Spinal cord (tissue), 10 donors: Measurements from ENCODE around the gene AFF1. TPM values are rescaled to one million over a fixed set of nuclear protein-coding genes. Genes with fewer than 3 reads are reported as not detected.

Experiments
- DNase-seq, 6 donors: peaks; one replicate each; pipeline versions ENCODE4 v3.0.0 to v3.0.0-alpha.2; 2013 to 2015; ENCODE audit warnings: low spot score in 6 of 6, low read depth in 4 of 6
- H3K27ac ChIP-seq: one replicate; pipeline ENCODE4 v1.5.1; 2013; ENCODE audit warnings: low read depth, low read length, control low read depth
- H3K27me3 ChIP-seq: one replicate; pipeline ENCODE4 v1.6.1; 2013; ENCODE audit warnings: low read length; ENCODE audit not compliant: control insufficient read depth, insufficient read depth
- H3K36me3 ChIP-seq: one replicate; pipeline ENCODE4 v1.6.1; 2013; ENCODE audit warnings: low read length; ENCODE audit not compliant: control insufficient read depth, insufficient read depth
- H3K4me1 ChIP-seq: one replicate; pipeline ENCODE4 v1.6.1; 2013; ENCODE audit warnings: low read length; ENCODE audit not compliant: control insufficient read depth, insufficient read depth
- H3K4me3 ChIP-seq: one replicate; pipeline ENCODE4 v1.5.1; 2013; ENCODE audit warnings: low read depth, low read length, control low read depth
- H3K9me3 ChIP-seq: one replicate; pipeline ENCODE4 v1.6.1; 2013; ENCODE audit warnings: low read length; ENCODE audit not compliant: control insufficient read depth, insufficient read depth
- WGBS: methylation state at CpG from one replicate; pipeline ENCODE4 v1.1.5; 2013; ENCODE audit warnings: missing lambda C conversion rate; ENCODE audit not compliant: insufficient coverage; 5-methylcytosine and 5-hydroxymethylcytosine counted together
- long read RNA-seq, 4 donors: transcript quantifications; one replicate each; lab custom pipeline, GENCODE V29; 2026
- polyA plus RNA-seq, 2 donors: library from polyadenylated mRNA; unstranded; fragments of 120-200 nt; gene quantifications; one replicate each; pipeline ENCODE4 v1.2.1, GENCODE V29; 2013; ENCODE audit not compliant: insufficient read length in 2 of 2
- total RNA-seq, 2 donors: library from RNA; depleted of rRNA in 1 of 2; stranded (reverse); fragments of 120-200 nt in 1 of 2; fragments of >200 nt in 1 of 2; gene quantifications; one replicate each; pipeline versions ENCODE4 v1.2.3 to v1.2.4, GENCODE V29; 2013 to 2014
- donor health status: healthy.

The AFF1 gene, protein sequence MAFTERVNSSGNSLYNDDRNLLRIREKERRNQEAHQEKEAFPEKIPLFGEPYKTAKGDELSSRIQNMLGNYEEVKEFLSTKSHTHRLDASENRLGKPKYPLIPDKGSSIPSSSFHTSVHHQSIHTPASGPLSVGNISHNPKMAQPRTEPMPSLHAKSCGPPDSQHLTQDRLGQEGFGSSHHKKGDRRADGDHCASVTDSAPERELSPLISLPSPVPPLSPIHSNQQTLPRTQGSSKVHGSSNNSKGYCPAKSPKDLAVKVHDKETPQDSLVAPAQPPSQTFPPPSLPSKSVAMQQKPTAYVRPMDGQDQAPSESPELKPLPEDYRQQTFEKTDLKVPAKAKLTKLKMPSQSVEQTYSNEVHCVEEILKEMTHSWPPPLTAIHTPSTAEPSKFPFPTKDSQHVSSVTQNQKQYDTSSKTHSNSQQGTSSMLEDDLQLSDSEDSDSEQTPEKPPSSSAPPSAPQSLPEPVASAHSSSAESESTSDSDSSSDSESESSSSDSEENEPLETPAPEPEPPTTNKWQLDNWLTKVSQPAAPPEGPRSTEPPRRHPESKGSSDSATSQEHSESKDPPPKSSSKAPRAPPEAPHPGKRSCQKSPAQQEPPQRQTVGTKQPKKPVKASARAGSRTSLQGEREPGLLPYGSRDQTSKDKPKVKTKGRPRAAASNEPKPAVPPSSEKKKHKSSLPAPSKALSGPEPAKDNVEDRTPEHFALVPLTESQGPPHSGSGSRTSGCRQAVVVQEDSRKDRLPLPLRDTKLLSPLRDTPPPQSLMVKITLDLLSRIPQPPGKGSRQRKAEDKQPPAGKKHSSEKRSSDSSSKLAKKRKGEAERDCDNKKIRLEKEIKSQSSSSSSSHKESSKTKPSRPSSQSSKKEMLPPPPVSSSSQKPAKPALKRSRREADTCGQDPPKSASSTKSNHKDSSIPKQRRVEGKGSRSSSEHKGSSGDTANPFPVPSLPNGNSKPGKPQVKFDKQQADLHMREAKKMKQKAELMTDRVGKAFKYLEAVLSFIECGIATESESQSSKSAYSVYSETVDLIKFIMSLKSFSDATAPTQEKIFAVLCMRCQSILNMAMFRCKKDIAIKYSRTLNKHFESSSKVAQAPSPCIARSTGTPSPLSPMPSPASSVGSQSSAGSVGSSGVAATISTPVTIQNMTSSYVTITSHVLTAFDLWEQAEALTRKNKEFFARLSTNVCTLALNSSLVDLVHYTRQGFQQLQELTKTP
- total RNA-seq (10 to 100 TPM; 22.5 to 24.6 TPM), polyA plus RNA-seq (10 to 100 TPM; 14.2 to 14.3 TPM)
- long read RNA-seq, donor 1, partial matches to known transcripts = 0 of 1 reads
- long read RNA-seq, donor 1, other reads (novel, unspliced or antisense) = 0 of 1 reads
- long read RNA-seq, donor 2, partial matches to known transcripts = 0 of 1 reads
- long read RNA-seq, donor 2, other reads (novel, unspliced or antisense) = 0 of 1 reads
- long read RNA-seq, donor 3 = 0 reads
- long read RNA-seq, donor 4 = 0 reads

DNA sequence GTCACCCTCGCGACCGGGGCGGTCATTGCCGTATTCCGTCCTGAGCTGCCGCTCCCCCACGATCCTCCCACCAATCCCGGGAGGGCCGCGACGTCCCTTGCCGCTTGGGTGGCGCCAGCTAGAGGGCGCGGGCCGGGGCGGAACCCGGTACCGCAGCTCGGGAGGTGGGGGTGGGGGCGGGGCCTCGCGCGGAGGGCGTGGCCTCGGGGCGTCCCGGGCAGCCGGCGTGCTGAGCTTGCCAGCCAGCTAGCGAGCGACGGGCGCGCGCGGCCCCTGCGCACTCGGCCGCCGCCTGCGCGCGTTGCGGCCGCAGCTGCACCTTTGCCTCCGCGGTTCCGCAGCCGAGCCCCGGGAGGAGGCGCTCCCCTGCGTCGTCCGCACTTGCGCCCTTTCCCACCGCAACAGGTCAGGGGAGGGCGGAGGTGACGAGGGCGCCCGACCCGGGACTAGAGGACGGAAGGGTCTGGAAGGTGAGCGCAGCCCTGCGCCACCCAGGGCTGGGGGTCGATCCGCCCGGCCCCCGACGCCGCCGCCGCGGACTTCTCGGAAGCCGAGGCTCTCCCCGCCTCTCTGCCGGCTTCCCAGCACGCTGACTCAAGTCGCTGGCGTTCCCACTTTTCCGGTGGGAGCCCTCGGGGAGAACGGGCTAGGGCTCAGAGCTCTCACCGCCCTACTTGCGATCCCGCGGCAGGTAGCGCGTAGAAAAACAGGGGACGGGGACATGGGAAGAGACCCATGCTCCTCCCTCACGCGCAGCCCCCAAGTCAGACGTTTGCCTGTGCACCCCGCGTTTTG is at the start of gene AFF1:
Gene AFF1 (plus strand): TSS at position 241 of the 795 bp plus-strand sequence. CDS start 13,523 bp downstream, outside the sequence.
- Histone ChIP-seq H3K27me3 (peaks cover 13% of the 10 kb centered on the region), H3K36me3 (no peaks in the 10 kb centered on the region), H3K9me3 (no peaks in the 10 kb centered on the region), H3K4me1 (peaks cover 10% of the 10 kb centered on the region), H3K27ac (peak within 1 kb of the TSS; percentile 78), H3K4me3 (peak within 1 kb of the TSS; percentile 73)
- under 1% methylated on average over 92 of the region's 97 CpGs for WGBS
- DNase-seq = peak; percentile 56 to 94 (median 77)

DNA sequence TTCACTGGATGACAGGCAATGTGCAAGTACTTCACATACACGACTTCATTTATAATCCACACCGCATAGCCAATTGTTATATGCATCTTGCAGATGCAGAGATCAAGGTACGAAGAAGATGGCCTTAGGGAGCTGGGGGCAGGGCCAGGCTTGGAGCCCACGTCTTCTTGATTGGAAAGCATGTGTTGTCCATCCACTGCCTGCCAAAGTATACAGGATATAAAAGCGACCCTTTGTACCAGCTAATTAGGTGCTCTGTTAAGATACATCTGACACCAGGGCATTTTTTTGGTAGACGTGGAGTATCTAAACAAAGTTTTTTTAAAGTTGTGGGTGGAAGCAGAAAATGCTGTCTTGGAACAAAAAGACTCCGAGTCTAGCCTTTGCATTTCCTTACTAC is 44.0 kb upstream of the AFF1 start:
- DNase-seq = peak in 1 of 6 donors; percentile 26
- no peak overlapping the region for H3K4me3 ChIP-seq
- WGBS = 60% methylated on average over 1 of the region's 7 CpGs
- no peaks in the 10 kb centered on the region for H3K27me3 ChIP-seq
- no peak overlapping the region for H3K27ac ChIP-seq
- no peaks in the 10 kb centered on the region for H3K36me3 ChIP-seq
- H3K9me3 ChIP-seq = no peaks in the 10 kb centered on the region
- peaks cover 12% of the 10 kb centered on the region for H3K4me1 ChIP-seq

DNA sequence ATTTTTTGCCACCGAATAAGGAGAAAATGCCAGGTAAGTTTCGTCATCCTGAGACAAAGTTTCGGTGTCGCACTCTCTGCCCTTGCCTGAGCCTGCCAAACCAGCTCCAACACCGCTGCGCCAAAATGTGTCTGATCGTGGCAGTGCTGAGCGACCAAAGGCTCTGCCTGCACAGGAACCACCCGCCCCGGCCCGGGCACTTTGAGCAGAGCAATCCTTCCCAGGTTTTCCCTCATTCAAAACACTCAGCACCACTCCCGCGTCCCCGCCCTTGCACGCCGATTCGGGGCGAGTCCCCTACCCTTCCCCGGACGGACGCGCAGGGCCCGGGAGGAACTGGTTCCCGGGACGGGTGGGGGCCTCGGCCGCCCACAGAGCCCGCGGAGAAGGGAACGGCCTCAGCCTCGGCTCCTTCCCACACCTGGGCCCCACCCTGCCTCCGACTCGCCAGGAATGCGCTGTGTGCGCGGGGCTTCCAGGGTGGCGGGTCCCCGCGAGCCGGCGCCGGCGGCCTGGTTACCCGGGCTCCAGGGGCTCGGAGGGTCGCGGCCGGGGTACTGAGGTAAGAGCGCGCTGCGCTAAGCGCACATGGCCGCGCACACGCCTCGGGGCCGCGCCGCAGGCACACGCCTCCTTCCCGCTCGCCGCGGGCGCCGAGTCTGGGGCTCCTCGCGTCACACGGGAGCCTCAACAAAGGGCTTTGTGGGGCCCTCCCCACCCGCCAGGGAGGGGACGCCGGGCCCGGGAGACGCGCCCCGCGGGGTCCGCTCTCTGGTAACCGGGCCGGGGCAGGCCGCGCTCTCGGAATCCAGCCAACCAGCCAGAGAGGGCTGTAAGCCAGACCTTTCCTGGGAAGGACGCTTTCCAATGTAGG is 42.8 kb upstream of the AFF1 start, which contains the start of gene C4orf36:
Gene C4orf36 (minus strand): TSS at position 661 of the 874 bp plus-strand sequence. CDS start 902 bp downstream, outside the sequence.
- H3K27ac ChIP-seq = peak within 1 kb of the TSS; percentile 80
- under 1% methylated on average over 84 of the region's 84 CpGs for WGBS

DNA sequence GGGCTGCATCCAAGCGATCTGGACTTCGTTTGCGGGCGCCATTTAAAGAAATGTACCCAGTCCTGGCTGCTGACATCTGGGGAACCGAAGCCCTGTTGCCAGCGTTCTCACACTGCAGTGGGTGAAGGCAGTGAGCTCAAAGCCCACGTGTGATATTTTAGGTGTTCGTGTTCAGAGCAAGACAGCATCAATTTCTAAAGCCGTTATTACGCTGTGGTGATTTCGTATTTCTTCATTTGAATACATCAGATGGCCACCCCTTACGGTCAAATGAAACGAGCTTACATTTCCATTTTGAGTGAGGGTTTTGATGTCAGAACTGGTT is 42.2 kb upstream of the AFF1 start:
- DNase-seq = peak in 2 of 6 donors; percentile 60 to 89
- WGBS = 0% methylated on average over 6 of the region's 13 CpGs
- H3K27me3 ChIP-seq = no peaks in the 10 kb centered on the region
- peaks cover 12% of the 10 kb centered on the region for H3K4me1 ChIP-seq
- H3K9me3 ChIP-seq = no peaks in the 10 kb centered on the region
- peak overlapping the region; percentile 67 for H3K27ac ChIP-seq
- peak overlapping the region; percentile 82 for H3K4me3 ChIP-seq
- no peaks in the 10 kb centered on the region for H3K36me3 ChIP-seq

More for the DNA sequence above, 42.8 kb upstream of the AFF1 start, which contains the start of gene C4orf36:
- Histone ChIP-seq H3K9me3 (no peaks in the 10 kb centered on the region), H3K27me3 (no peaks in the 10 kb centered on the region), H3K4me1 (peaks cover 12% of the 10 kb centered on the region), H3K4me3 (peak within 1 kb of the TSS; percentile 82), H3K36me3 (no peaks in the 10 kb centered on the region)
- peak in 5 of 6 donors; percentile 44 to 92 (median 65) for DNase-seq

DNA sequence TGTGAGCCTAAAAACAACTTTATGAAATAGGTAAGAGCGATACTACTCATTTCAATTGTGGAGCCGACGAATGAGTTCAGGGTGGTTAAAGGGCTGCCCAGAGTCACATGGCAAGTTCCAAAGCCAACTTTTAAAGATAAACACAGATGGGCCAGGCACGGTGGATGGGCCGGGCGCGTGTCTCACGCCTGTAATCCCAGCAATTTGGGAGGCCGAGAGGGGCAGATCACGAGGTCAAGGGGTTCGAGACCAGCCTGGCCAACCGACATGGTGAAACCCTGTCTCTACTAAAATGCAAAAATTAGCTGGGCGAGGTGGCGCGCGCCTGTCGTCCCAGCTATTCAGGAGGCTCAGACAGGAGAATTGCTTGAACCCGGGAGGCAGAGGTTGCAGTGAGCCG is 41.7 kb upstream of the AFF1 start:
- peak overlapping the region; percentile 67 for H3K27ac ChIP-seq
- H3K36me3 ChIP-seq = no peaks in the 10 kb centered on the region
- H3K27me3 ChIP-seq = no peaks in the 10 kb centered on the region
- no peaks in the 10 kb centered on the region for H3K9me3 ChIP-seq
- H3K4me3 ChIP-seq = peak overlapping the region; percentile 82
- DNase-seq = no peak
- WGBS = 91% methylated on average over 19 of the region's 19 CpGs
- peaks cover 12% of the 10 kb centered on the region for H3K4me1 ChIP-seq

DNA sequence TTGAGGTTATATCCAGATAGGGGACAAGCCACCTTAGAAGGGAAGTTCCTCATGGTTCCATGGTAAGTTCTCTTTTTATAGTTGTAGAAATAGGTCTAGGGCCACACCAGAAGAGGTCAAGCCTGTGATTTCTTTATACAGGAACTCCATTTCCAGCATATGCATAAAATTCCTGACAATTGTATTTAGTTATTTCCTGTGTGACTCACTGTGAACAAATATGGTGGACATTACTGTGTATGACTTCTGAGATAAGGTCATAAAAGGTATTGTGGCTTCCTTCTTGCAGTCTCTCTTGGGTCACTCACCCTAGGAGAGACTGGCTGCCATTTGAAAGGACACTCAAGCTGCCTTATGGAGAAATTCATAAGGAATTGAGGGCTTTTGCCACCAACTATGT is 40.4 kb upstream of the AFF1 start:
- no peaks in the 10 kb centered on the region for H3K27me3 ChIP-seq
- DNase-seq = no peak
- peaks cover 12% of the 10 kb centered on the region for H3K4me1 ChIP-seq
- no peak overlapping the region for H3K27ac ChIP-seq
- no peaks in the 10 kb centered on the region for H3K36me3 ChIP-seq
- no peaks in the 10 kb centered on the region for H3K9me3 ChIP-seq
- H3K4me3 ChIP-seq = no peak overlapping the region

DNA sequence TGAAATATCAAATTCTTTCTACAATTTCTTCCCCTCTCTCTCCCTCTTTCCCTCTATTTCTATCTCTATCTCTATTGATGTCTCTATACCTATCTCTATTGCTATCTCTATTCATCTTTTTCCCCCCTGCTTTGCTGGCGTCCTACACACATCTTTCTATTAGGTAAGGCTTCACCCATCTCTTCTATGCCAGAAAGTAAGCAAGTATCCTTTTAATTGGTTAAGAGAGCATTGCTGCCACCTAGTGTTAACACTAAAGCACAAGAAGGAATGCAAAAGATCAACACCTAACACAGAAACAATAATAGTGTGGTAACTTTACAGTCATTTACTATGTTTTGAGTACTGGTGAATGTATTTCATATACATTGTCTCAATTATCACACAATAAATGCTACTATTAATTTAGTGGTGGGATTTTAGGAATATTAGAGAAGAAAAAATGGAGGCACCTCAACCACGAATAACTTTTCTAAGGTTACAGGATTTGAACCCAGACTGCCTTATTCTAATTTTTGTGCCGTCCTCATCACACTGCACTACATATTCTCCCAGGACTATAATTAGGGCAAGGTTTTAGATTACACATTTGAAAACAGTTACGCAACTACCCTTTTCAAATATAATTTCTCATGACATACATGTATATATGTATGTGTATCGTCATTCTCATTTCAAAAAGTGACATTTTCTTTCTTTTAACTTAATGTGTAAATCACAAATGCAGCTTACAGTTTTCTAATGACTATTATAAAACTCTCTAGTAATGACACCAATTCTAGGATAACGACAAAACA is 38.9 kb upstream of the AFF1 start:
- Histone ChIP-seq H3K36me3 (no peaks in the 10 kb centered on the region), H3K9me3 (no peaks in the 10 kb centered on the region), H3K27ac (no peak overlapping the region), H3K4me1 (peaks cover 12% of the 10 kb centered on the region), H3K4me3 (no peak overlapping the region), H3K27me3 (no peaks in the 10 kb centered on the region)
- 88% methylated on average over 1 of the region's 6 CpGs for WGBS
- DNase-seq = peak in 5 of 6 donors; percentile 65 to 96 (median 72)
